CD4-positive, alpha-beta T cell treated with Interferon gamma for 1 hour (primary cell): ENCODE results near the gene SH3BGRL.

Experiments used
- DNase-seq: peaks from one replicate; pipeline ENCODE4 v3.0.0-alpha.2; 2020

The SH3BGRL gene

GRCh38 chrX:81201671-81202455, at the start of gene SH3BGRL, which contains the start of gene HMGN5:
TSS of gene SH3BGRL (plus strand) at chrX:81202102. CDS start at chrX:81202201, 99 bp downstream.
TSS of gene HMGN5 (minus strand) at chrX:81201913. CDS start at chrX:81121549, 80,364 bp downstream.
- DNase-seq: peak; percentile 76

DNA sequence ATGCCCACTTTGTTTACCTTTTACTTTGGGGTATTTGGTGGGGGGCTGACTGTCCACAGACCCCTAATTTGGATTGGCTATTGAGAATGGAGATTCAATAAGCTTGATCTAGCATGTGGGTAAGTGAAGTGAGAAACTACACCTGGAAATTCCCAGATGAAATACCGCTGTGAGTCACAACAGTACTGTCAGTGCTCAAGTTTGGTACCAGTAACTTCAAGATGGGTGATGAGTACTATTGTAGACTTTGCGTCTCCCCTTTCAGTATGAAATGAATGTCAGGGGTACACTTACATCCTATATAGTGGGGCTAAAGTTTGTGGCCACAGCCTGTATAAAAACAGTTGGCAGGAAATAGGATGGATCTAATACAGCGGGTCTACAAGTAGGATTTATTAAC, 33.5 kb upstream of the SH3BGRL start:
- no peak for DNase-seq

- DNase-seq: no peak
Observed at GRCh38 chrX:81174286-81174685, 27.6 kb upstream of the SH3BGRL start.

- DNase-seq: no peak
Observed at GRCh38 chrX:81195259-81195658, 6.6 kb upstream of the SH3BGRL start.

DNA sequence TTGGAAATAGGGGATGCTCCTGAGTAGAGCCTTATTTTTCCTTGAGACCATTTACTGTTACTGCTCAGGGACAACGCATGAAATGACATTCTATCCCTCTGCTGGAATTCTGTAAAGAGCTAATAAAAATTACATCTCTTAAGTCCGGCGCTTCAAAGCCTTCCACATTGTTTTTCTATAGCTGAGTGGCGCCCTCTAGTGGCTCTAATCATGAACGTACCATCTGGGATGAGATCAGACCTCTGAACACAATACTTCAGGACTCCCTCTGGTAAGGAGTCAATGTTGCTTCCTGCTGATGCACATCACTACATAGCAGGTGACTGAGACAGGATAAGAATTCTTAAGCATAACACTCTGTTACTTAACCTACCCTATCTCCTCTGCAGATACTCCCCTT, 6.2 kb upstream of the SH3BGRL start:
- peak; percentile 41 for DNase-seq

- no peak for DNase-seq
Observed at GRCh38 chrX:81201071-81201470, 831 bp upstream of the SH3BGRL start.

DNA sequence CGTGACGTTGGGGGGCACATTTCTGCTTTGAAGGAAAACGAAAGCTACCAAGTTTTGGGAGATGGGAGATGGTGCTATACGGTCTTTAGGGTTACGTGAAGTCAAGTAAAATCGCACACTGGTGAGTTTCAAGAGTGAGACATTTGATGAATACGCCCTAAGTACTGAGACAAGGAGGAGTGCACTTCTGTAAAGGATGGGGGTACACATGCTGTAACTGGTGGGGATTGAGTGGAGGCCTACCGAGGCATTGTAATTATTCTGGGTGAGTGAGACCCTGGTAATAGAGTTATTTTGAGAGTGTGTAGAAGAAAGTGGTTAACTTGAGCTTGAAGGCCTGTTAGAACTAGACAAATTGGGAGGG, 536 bp downstream of the SH3BGRL start:
- no peak for DNase-seq

DNA sequence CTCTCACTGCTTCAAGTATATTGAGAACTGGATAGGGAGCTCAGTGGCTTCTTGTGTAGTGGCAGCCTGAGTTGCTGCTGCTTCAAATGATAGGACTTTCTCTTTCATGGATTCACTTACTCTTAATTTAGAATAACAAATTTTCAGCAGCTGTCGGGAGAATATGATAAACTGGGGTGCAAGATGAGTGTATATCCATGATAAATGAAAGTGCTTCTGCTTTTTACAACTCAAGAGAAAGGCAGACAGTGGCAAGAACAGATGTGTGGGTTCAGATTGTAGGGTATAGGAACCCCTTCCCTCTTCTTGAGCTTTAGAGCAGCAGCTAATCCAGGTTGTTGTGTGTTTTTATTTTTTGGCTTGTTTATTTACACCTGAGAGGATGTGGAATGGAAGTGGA, 1.0 kb downstream of the SH3BGRL start:
- no peak for DNase-seq

GRCh38 chrX:81205551-81205950, 3.6 kb downstream of the SH3BGRL start:
- no peak for DNase-seq

DNA sequence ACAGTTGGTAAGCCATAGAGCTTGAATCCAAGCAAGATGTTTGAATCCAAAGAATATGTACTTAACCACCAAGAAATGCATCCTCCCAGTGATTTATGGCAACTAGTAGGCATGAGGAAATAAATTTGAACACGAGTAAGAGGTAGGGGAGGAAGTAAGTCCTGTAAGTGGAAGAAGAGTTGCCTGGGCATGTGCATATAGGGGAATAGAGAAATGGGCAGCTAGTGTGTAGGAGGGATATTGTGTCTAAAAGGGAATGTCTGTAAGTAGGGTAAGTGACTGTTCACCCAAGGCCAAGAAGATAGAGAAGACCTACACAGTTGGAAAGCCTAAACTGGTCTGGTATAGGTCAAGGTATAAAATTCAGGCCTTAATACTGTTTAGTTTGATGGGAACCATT, 4.6 kb downstream of the SH3BGRL start:
- DNase-seq: no peak

- DNase-seq: no peak
Observed at GRCh38 chrX:81208916-81209315, 7.0 kb downstream of the SH3BGRL start.

GRCh38 chrX:81215685-81216084, 13.8 kb downstream of the SH3BGRL start:
- DNase-seq: no peak

GRCh38 chrX:81229229-81229628, 27.3 kb downstream of the SH3BGRL start:
- DNase-seq: no peak

DNA sequence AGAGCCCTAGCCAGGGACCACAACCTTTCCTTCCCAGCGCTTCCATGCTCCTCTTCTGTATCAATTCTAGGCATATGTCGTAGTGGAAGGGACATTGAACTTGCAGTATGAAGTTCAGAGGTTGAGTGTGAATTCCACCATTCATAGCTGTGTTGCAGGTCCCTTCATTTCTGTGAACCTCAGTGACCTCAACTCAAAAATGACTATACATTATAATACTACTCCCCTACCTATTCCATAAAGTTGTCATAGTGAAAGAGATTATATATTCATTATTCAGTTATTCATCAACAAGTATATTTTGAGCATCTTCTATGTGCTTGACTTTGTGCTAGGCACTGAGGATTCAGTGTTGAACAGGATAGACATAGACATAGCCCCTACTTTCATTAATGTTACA, 28.0 kb downstream of the SH3BGRL start:
- DNase-seq: no peak

DNA sequence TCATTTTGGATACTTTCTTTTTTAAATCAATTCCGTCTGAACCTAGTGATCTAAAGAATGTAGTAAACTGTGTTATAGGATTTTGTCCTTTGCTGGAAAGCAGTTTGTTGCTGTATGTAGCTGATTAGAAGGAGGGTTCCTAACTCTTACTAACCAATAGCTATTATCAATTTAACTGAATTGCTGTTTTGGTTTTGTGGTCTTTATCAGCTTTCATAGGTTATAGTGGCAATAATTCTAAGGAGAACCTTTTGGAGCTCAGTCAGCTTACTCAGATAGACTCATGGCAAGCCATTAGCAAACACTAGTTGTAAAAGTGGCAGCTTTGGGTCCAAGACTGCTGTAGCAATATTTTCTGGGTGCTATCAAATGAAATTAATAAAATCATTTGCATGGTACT, 29.6 kb downstream of the SH3BGRL start:
- no peak for DNase-seq

- DNase-seq: no peak
Observed at GRCh38 chrX:81232218-81232617, 30.3 kb downstream of the SH3BGRL start.

DNA sequence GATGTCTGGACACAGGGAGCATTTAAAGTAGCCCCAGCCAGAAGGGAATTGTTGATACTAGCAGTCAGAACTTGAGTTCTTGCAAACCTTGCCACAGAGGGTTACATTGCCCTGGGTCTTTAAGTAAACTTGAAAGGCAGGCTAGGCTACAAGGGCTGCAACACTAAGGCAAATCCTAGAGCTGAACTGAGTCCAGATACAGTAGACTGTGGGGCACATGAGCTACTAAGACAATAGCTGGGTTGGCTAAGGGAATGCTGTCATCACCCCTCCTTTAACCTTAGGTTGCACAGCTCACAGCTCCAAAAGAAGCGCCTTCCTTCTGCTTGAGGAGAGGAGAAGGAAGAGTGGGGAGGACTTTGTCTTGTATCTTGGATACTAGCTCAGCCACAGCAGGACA, 35.6 kb downstream of the SH3BGRL start:
- no peak for DNase-seq

DNA sequence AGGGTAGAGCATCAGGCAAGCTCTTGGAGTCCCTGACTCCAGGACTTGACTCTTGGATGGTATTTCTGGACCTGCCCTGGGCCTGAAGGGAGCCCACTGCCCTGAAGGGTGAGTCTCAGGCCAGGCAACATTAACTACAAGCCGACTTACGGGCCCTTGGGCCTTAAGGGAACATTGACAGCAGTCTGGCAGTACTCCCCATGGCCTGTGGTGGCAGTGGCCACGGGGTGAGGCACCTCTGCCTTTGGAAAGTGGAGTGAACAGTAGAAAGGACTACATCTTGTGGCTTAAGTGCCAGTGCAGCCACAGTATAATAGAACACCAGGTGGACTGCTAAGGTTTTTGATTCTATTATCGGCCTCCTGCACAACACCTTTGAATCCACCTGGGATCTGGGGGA, 36.3 kb downstream of the SH3BGRL start:
- DNase-seq: no peak

DNA sequence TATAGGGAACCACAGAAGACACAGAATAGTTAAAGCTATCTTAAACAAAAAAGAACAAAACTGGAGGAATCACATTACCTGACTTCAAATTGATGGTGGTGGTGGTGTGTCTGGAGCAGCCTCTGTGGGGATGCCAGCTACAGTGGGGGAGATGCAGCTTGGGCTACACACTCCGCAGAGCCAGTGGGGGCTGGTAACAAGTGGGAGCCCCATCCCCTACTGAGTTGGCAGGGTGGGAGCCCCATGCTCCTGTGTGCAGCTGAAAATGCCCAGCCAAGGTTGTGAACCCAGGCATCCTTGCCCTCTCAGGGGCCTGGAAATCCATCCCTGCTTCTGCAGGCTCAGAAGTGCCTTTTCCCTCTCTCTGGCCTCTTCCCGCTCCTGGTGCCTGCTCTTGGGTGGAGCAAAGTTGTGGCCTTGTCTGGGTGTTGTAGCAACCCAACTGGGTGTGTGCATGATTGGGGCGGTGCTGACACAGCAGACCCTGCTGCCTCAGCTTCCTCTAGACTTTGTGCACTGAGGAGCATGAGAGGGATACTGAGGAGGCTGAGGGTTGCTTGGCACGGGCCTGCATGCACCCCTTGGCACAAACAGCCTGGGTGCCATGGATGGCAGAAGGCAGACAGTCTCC, 38.9 kb downstream of the SH3BGRL start:
- DNase-seq: no peak

GRCh38 chrX:81241753-81242152, 39.9 kb downstream of the SH3BGRL start:
- no peak for DNase-seq

- no peak for DNase-seq
Observed at GRCh38 chrX:81255876-81256275, 54.0 kb downstream of the SH3BGRL start.

- no peak for DNase-seq
Observed at GRCh38 chrX:81257817-81258216, 55.9 kb downstream of the SH3BGRL start.

DNA sequence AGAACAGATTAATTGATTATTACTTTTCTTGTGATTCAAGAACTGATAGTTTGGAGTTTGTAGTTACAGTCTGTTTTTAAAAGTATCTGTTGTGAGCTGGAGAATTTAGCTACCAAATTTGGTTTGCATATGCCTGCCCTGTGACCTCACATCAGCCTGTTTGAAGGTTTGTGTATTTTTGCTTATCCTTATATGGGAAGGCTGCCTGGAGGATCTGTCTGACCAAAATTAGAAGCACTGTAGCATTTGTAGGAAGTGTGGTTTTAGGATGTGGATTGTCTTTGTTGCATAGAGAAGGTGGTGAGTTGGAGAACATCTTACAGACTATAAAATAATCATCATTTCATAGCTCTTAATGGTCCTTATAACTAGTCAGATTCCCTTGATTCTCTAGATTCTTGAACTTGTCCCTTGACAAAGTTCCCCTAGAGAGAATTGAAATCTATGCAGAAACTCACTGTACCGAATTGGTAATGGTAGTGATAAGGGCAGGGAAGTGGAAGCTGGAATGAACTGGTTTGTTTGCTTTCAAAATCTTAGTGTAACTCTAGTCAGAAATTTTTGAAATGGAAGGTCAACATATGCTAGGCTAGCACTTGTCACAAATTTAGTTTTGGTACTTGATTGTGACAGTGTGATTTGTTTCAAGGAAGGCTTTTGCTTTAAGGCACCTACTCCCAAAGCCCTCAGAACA, 57.3 kb downstream of the SH3BGRL start:
- DNase-seq: no peak
